GM12878 (cell line): ENCODE results near the gene ABL2. TPM values are rescaled to one million over a fixed set of nuclear protein-coding genes. Genes with fewer than 3 reads are reported as not detected.

ENCODE experiments used
- ATAC-seq: fragments of 200-7000 bp; cut with Tn5 transposase; 3 replicates; pipeline ENCODE4 v1.9.1; 2020; ENCODE audit warnings: mild to moderate bottlenecking, moderate library complexity
- BruUV-seq: library from RNA; stranded (reverse); fragments of 400-500 nt; replicated peaks from 2 replicates; lab custom pipeline; 2021; lab: Mats Ljungman, UMichigan
- CTCF ChIA-PET: fragments of 300-600 bp; sonication (Branson Sonifier 250); formaldehyde crosslinking; extraction: SDS; loops from one replicate; lab custom pipeline; 2021; ENCODE audit warnings: inconsistent platforms; lab: Yijun Ruan, JAX
- POLR2A ChIA-PET: fragments of 350-600 bp; formaldehyde crosslinking; extraction: SDS; loops from one replicate; lab custom pipeline; 2021; ENCODE audit warnings: inconsistent platforms; lab: Charles Lee
- RAD21 ChIA-PET: fragments of 300-600 bp; sonication (Branson Sonifier 250); formaldehyde crosslinking; loops from one replicate; lab custom pipeline; 2023; ENCODE audit warnings: antibody characterized with exemption; ENCODE audit not compliant: unreplicated experiment; lab: Charles Lee
- SMC1A ChIA-PET: fragments of 300-600 bp; sonication (Branson Sonifier 250); formaldehyde crosslinking; loops from one replicate; lab custom pipeline; 2023; ENCODE audit not compliant: unreplicated experiment, uncharacterized antibody; lab: Charles Lee
- DNase-seq: peaks from one replicate; pipeline ENCODE4 v3.0.0-alpha.2; 2011; ENCODE audit warnings: low read depth, low spot score
- FAIRE-seq: peaks from 3 replicates; lab custom pipeline; 2011; peaks lifted over from hg19 to GRCh38; lab: Jason Lieb, UNC
- H2AFZ ChIP-seq: 2 replicates; pipeline ENCODE4 v1.6.0; 2011; ENCODE audit warnings: low read depth, low read length, control low read depth; ENCODE audit not compliant: control insufficient read depth
- H3K27ac ChIP-seq: 2 replicates; pipeline ENCODE4 v1.5.1; 2011; ENCODE audit warnings: control low read depth; ENCODE audit not compliant: control insufficient read depth, insufficient read depth
- H3K27me3 ChIP-seq, 2 experiments: replicated peaks in 1 of 2; 2 replicates each; pipeline versions ENCODE4 v1.6.0 to v1.6.1; 2011; ENCODE audit warnings: low read length in 1 of 2; ENCODE audit not compliant: control insufficient read depth in 2 of 2, insufficient read depth in 2 of 2
- H3K36me3 ChIP-seq, 2 experiments: 2 replicates each; pipeline ENCODE4 v1.5.1; 2011; ENCODE audit warnings: low read length in 1 of 2; ENCODE audit not compliant: control insufficient read depth in 2 of 2, insufficient read depth in 2 of 2
- H3K4me1 ChIP-seq: 2 replicates; pipeline ENCODE4 v1.6.1; 2011; ENCODE audit warnings: mild to moderate bottlenecking, low read length, moderate library complexity, mixed read lengths; ENCODE audit not compliant: control insufficient read depth, insufficient read depth
- H3K4me2 ChIP-seq: 2 replicates; pipeline ENCODE4 v1.6.0; 2011; ENCODE audit warnings: control low read depth; ENCODE audit not compliant: control insufficient read depth, insufficient read depth
- H3K4me3 ChIP-seq: fragments of 200-600 bp; sonication (generic); 2 replicates; pipeline ENCODE4 v1.5.1; 2016
- H3K79me2 ChIP-seq: 2 replicates; pipeline ENCODE4 v1.6.0; 2011; ENCODE audit warnings: low read length; ENCODE audit not compliant: control insufficient read depth, insufficient read depth
- H3K9ac ChIP-seq: 2 replicates; pipeline ENCODE4 v1.8.0; 2011; ENCODE audit warnings: low read length, control low read depth, mixed read lengths; ENCODE audit not compliant: control insufficient read depth, insufficient read depth
- H3K9me3 ChIP-seq: replicated peaks from 3 replicates; pipeline ENCODE4 v1.5.1; 2011; ENCODE audit warnings: mild to moderate bottlenecking, low read length; ENCODE audit not compliant: control insufficient read depth, insufficient read depth
- H4K20me1 ChIP-seq: 2 replicates; pipeline ENCODE4 v1.6.0; 2011; ENCODE audit not compliant: control insufficient read depth, insufficient read depth
- BACH1 ChIP-seq: fragments of 450-650 bp; IDR thresholded peaks from 2 replicates; pipeline ENCODE4 v1.6.1; 2017; ENCODE audit warnings: mild to moderate bottlenecking, borderline replicate concordance
- ESRRA ChIP-seq: IDR thresholded peaks from 2 replicates; pipeline ENCODE4 v1.6.1; 2012; ENCODE audit warnings: mild to moderate bottlenecking, low read length, improper control_type of control experiment
- FOXM1 ChIP-seq: IDR thresholded peaks from 2 replicates; pipeline ENCODE4 v1.6.1; 2012; ENCODE audit warnings: low read depth, mild to moderate bottlenecking, inconsistent platforms, low read length, moderate library complexity
- MTA2 ChIP-seq: fragments of 450-650 bp; IDR thresholded peaks from 2 replicates; pipeline ENCODE4 v1.6.1; 2016; ENCODE audit warnings: low read depth, mild to moderate bottlenecking, moderate library complexity
- MYB ChIP-seq: fragments of 150-350 bp; IDR thresholded peaks from 2 replicates; pipeline ENCODE4 v1.6.1; 2014; ENCODE audit warnings: mild to moderate bottlenecking, low read depth, low read length, borderline replicate concordance
- PML ChIP-seq: IDR thresholded peaks from 2 replicates; pipeline ENCODE4 v1.6.1; 2012; ENCODE audit warnings: low read length, inconsistent platforms
- POLR2A ChIP-seq: IDR thresholded peaks from 2 replicates; pipeline ENCODE4 v1.6.1; 2011; ENCODE audit warnings: low read depth, mild to moderate bottlenecking, low read length
- RUNX3 ChIP-seq: IDR thresholded peaks from 2 replicates; pipeline ENCODE4 v1.6.1; 2012; ENCODE audit warnings: low read length, inconsistent platforms
- SIX5 ChIP-seq: IDR thresholded peaks from 2 replicates; pipeline ENCODE4 v1.6.1; 2011; ENCODE audit warnings: mild to moderate bottlenecking, low read depth, low read length, moderate library complexity; ENCODE audit not compliant: severe bottlenecking
- SMARCA5 ChIP-seq: fragments of 450-650 bp; IDR thresholded peaks from 2 replicates; pipeline ENCODE4 v1.6.1; 2017; ENCODE audit warnings: mild to moderate bottlenecking
- STAT1 ChIP-seq: fragments of 450-650 bp; conservative IDR thresholded peaks from 2 replicates; pipeline ENCODE4 v1.6.1; 2014; ENCODE audit warnings: antibody characterized with exemption, mild to moderate bottlenecking
- TCF3 ChIP-seq: IDR thresholded peaks from 2 replicates; pipeline ENCODE4 v1.6.1; 2012; ENCODE audit warnings: low read depth, mild to moderate bottlenecking, low read length, borderline replicate concordance; ENCODE audit not compliant: insufficient read depth
- ZNF217 ChIP-seq: fragments of 450-650 bp; IDR thresholded peaks from 2 replicates; pipeline ENCODE4 v1.6.1; 2017; ENCODE audit warnings: antibody characterized with exemption, mild to moderate bottlenecking
- ZNF274 ChIP-seq: IDR thresholded peaks from one replicate; pipeline ENCODE4 v1.8.0; 2011; ENCODE audit not compliant: insufficient read length, insufficient read depth
- WGBS: methylation state at CpG from one replicate; pipeline ENCODE4 v1.1.6; 2016; ENCODE audit warnings: low lambda C conversion rate; ENCODE audit not compliant: insufficient replicate concordance, insufficient coverage; ENCODE audit errors: missing lambda C conversion rate; 5-methylcytosine and 5-hydroxymethylcytosine counted together
- in situ Hi-C: fragments of 300-500 bp; cut with MboI; formaldehyde crosslinking; loops from 9 replicates; pipeline ENCODE4 v1.14.3; 2018; ENCODE audit warnings: mixed read lengths
- intact Hi-C: fragments of 100-400 bp; cut with micrococcal nuclease; formaldehyde crosslinking; loops from one replicate; pipeline ENCODE4 v1.14.2; 2022; ENCODE audit not compliant: unreplicated experiment
- polyA plus RNA-seq, 11 experiments: library from polyadenylated mRNA; depleted of rRNA in 4 of 11; unstranded in 6 of 11; stranded (reverse) in 5 of 11; fragments of >200 nt; fragmentation: Nextera tagmentation in 4 of 11; fragmentation: Illumina TruSeq in 1 of 11; extraction: Ambion mirVana in 4 of 11; extraction: Trizol in 1 of 11; gene quantifications; 1 replicate in 1 of 11; 2 replicates in 10 of 11; pipeline versions ENCODE4 v1.2.1 to v1.2.3, GENCODE V29; 2011 to 2016; ENCODE audit warnings: inconsistent platforms in 2 of 11, missing spikeins in 2 of 11, low read depth in 1 of 11
- total RNA-seq, 4 experiments: library from RNA; depleted of rRNA in 3 of 4; stranded (reverse); fragments of >200 nt in 3 of 4; fragmentation: Illumina TruSeq in 1 of 4; extraction: Trizol in 1 of 4; gene quantifications; 2 replicates each; pipeline versions ENCODE4 v1.2.1 to v1.2.3, GENCODE V29; 2013 to 2021
- TF ChIP-seq, protein P1 (sequence below): fragments of 450-650 bp; conservative IDR thresholded peaks from 2 replicates; pipeline ENCODE4 v1.6.1; 2017; ENCODE audit warnings: mild to moderate bottlenecking, moderate library complexity
- TF ChIP-seq, protein P2 (sequence below): IDR thresholded peaks from 2 replicates; pipeline ENCODE4 v1.6.1; 2012; ENCODE audit warnings: improper control_type of control experiment, low read depth, low read length; ENCODE audit not compliant: insufficient replicate concordance

The ABL2 gene
- total and polyA plus RNA-seq, 10 of the 15 experiments (the other 5 are each of a cell fraction or from before 2014, with no cell fraction given): 0.57 to 9.4 (median 3.6) TPM

DNA sequence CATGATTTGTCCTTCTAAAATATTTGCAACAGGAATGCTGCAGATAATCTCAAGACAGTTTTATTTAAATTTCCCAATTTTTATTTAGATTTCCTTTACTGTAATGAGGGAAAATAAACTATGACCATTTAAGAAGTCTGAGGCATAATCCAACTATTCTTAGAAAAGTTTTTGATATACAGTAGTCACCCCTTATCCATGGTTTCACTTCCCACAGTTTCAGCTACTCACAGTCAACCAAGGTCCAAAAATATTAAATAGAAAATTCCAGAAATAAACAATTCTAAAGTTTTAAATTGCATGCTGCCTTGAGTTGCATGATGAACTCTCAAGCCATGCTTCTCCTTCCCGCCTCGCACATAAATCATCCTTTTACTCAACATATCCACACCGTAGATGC is 114.3 kb downstream of the ABL2 start:
- FAIRE-seq (no peak), DNase-seq (no peak), ATAC-seq (no peak)
- no peak overlapping the region for H3K4me2 ChIP-seq
- RAD21 ChIA-PET: interaction anchor here (1.0 kb wide), 1 partner anchor 34 kb away, joined by 3 read pairs; no protein-coding TSS in a partner anchor
- H3K36me3 ChIP-seq: peaks cover 0 to 8% of the 10 kb centered on the region in 2 experiments; a peak in 3 of 4 replicates
- in situ Hi-C loops: no loop called here
- SMC1A ChIA-PET: interaction anchor here (1.2 to 1.7 kb wide), 3 partner anchors 10 to 253 kb away, joined by 3 to 4 read pairs (median 3); no protein-coding TSS in a partner anchor
- no peaks in the 10 kb centered on the region for H3K4me1 ChIP-seq
- H3K9me3 ChIP-seq: no peaks in the 10 kb centered on the region
- no peak for TF ChIP-seq POLR2A
- TF ChIP-seq, protein P1, sequence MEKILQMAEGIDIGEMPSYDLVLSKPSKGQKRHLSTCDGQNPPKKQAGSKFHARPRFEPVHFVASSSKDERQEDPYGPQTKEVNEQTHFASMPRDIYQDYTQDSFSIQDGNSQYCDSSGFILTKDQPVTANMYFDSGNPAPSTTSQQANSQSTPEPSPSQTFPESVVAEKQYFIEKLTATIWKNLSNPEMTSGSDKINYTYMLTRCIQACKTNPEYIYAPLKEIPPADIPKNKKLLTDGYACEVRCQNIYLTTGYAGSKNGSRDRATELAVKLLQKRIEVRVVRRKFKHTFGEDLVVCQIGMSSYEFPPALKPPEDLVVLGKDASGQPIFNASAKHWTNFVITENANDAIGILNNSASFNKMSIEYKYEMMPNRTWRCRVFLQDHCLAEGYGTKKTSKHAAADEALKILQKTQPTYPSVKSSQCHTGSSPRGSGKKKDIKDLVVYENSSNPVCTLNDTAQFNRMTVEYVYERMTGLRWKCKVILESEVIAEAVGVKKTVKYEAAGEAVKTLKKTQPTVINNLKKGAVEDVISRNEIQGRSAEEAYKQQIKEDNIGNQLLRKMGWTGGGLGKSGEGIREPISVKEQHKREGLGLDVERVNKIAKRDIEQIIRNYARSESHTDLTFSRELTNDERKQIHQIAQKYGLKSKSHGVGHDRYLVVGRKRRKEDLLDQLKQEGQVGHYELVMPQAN: no peak
- TF ChIP-seq MYB: no peak
- no peak for TF ChIP-seq BACH1
- no peak for TF ChIP-seq PML
- TF ChIP-seq RUNX3: no peak
- TF ChIP-seq TCF3: no peak
- no peak for TF ChIP-seq MTA2
- no peak for TF ChIP-seq FOXM1
- TF ChIP-seq ESRRA: no peak
- TF ChIP-seq ZNF217: no peak
- TF ChIP-seq SIX5: no peak
- TF ChIP-seq, protein P2, sequence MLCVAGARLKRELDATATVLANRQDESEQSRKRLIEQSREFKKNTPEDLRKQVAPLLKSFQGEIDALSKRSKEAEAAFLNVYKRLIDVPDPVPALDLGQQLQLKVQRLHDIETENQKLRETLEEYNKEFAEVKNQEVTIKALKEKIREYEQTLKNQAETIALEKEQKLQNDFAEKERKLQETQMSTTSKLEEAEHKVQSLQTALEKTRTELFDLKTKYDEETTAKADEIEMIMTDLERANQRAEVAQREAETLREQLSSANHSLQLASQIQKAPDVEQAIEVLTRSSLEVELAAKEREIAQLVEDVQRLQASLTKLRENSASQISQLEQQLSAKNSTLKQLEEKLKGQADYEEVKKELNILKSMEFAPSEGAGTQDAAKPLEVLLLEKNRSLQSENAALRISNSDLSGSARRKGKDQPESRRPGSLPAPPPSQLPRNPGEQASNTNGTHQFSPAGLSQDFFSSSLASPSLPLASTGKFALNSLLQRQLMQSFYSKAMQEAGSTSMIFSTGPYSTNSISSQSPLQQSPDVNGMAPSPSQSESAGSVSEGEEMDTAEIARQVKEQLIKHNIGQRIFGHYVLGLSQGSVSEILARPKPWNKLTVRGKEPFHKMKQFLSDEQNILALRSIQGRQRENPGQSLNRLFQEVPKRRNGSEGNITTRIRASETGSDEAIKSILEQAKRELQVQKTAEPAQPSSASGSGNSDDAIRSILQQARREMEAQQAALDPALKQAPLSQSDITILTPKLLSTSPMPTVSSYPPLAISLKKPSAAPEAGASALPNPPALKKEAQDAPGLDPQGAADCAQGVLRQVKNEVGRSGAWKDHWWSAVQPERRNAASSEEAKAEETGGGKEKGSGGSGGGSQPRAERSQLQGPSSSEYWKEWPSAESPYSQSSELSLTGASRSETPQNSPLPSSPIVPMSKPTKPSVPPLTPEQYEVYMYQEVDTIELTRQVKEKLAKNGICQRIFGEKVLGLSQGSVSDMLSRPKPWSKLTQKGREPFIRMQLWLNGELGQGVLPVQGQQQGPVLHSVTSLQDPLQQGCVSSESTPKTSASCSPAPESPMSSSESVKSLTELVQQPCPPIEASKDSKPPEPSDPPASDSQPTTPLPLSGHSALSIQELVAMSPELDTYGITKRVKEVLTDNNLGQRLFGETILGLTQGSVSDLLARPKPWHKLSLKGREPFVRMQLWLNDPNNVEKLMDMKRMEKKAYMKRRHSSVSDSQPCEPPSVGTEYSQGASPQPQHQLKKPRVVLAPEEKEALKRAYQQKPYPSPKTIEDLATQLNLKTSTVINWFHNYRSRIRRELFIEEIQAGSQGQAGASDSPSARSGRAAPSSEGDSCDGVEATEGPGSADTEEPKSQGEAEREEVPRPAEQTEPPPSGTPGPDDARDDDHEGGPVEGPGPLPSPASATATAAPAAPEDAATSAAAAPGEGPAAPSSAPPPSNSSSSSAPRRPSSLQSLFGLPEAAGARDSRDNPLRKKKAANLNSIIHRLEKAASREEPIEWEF: no peak
- no peak for TF ChIP-seq SMARCA5
- no peak for TF ChIP-seq STAT1
- TF ChIP-seq ZNF274: no peak
- H2AFZ ChIP-seq: no peak overlapping the region
- intact Hi-C loops: no loop called here
- BruUV-seq: no TSS peak
- no peaks in the 10 kb centered on the region for H3K27me3 ChIP-seq
- POLR2A ChIA-PET: no interaction called here
- H3K4me3 ChIP-seq: no peak overlapping the region
- CTCF ChIA-PET: interaction anchor here (0.6 to 2.2 kb wide), 3 partner anchors 10 to 29 kb away, joined by 3 to 7 read pairs (median 6); no protein-coding TSS in a partner anchor
- H3K27ac ChIP-seq: no peak overlapping the region
- H4K20me1 ChIP-seq: no peaks in the 10 kb centered on the region
- H3K9ac ChIP-seq: no peak overlapping the region
- WGBS: 97% methylated on average over 3 of the region's 3 CpGs
- H3K79me2 ChIP-seq: no peaks in the 10 kb centered on the region
